ENCODE measurements around the gene CDK7.

Gene CDK7

GRCh38 chr5:69288688-69289087 is 54.0 kb downstream of the CDK7 start:
- H3K4me3 ChIP-seq (ENCODE audit: low read depth, low read length) = no peak overlapping the region
- no peak for TF ChIP-seq CTCF (IDR thresholded peaks at IDR 0.05; ENCODE audit: insufficient read depth, low read depth, low read length, missing control alignments)
- DNase-seq (ENCODE audit: low read depth) = no peak

- TF ChIP-seq CTCF (IDR thresholded peaks at IDR 0.05; ENCODE audit: insufficient read depth, low read depth, low read length, missing control alignments) = no peak
- no peak overlapping the region for H3K4me3 ChIP-seq (ENCODE audit: low read depth, low read length)
- no peak for DNase-seq (ENCODE audit: low read depth)
These were observed 57.6 kb downstream of the CDK7 start for GRCh38 chr5:69292306-69292705.

GRCh38 chr5:69293882-69294281 is 59.2 kb downstream of the CDK7 start:
- H3K4me3 ChIP-seq (ENCODE audit: low read depth, low read length) = no peak overlapping the region
- no peak for TF ChIP-seq CTCF (IDR thresholded peaks at IDR 0.05; ENCODE audit: insufficient read depth, low read depth, low read length, missing control alignments)
- no peak for DNase-seq (ENCODE audit: low read depth)

- no peak for DNase-seq (ENCODE audit: low read depth)
- TF ChIP-seq CTCF (IDR thresholded peaks at IDR 0.05; ENCODE audit: insufficient read depth, low read depth, low read length, missing control alignments) = no peak
- H3K4me3 ChIP-seq (ENCODE audit: low read depth, low read length) = no peak overlapping the region
These were observed 60.5 kb downstream of the CDK7 start for GRCh38 chr5:69295088-69295754.

- TF ChIP-seq CTCF (IDR thresholded peaks at IDR 0.05; ENCODE audit: insufficient read depth, low read depth, low read length, missing control alignments) = no peak
- DNase-seq (ENCODE audit: low read depth) = no peak
- H3K4me3 ChIP-seq (ENCODE audit: low read depth, low read length) = no peak overlapping the region
These were observed 64.9 kb downstream of the CDK7 start for GRCh38 chr5:69299625-69300024.

- H3K4me3 ChIP-seq (ENCODE audit: low read depth, low read length) = no peak overlapping the region
- no peak for TF ChIP-seq CTCF (IDR thresholded peaks at IDR 0.05; ENCODE audit: insufficient read depth, low read depth, low read length, missing control alignments)
- DNase-seq (ENCODE audit: low read depth) = no peak
These were observed 66.0 kb downstream of the CDK7 start for GRCh38 chr5:69300537-69301203.

GRCh38 chr5:69305512-69305911 is 70.8 kb downstream of the CDK7 start:
- H3K4me3 ChIP-seq (ENCODE audit: low read depth, low read length) = no peak overlapping the region
- TF ChIP-seq CTCF (IDR thresholded peaks at IDR 0.05; ENCODE audit: insufficient read depth, low read depth, low read length, missing control alignments) = no peak
- no peak for DNase-seq (ENCODE audit: low read depth)
